Activated CD8-positive, alpha-beta memory T cell treated with anti-CD3 and anti-CD28 coated beads for 24 hours (primary cell): ENCODE data around the gene BAMBI.
"Not testable (repeated sequence)": the region's sequence is repeated elsewhere in the genome, so short reads cannot be mapped to it uniquely, and the experiment has no call there.

Experiments
- DNase-seq: peaks from one replicate; pipeline ENCODE4 v3.0.0-alpha.2; 2020

The BAMBI gene, protein sequence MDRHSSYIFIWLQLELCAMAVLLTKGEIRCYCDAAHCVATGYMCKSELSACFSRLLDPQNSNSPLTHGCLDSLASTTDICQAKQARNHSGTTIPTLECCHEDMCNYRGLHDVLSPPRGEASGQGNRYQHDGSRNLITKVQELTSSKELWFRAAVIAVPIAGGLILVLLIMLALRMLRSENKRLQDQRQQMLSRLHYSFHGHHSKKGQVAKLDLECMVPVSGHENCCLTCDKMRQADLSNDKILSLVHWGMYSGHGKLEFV

DNA sequence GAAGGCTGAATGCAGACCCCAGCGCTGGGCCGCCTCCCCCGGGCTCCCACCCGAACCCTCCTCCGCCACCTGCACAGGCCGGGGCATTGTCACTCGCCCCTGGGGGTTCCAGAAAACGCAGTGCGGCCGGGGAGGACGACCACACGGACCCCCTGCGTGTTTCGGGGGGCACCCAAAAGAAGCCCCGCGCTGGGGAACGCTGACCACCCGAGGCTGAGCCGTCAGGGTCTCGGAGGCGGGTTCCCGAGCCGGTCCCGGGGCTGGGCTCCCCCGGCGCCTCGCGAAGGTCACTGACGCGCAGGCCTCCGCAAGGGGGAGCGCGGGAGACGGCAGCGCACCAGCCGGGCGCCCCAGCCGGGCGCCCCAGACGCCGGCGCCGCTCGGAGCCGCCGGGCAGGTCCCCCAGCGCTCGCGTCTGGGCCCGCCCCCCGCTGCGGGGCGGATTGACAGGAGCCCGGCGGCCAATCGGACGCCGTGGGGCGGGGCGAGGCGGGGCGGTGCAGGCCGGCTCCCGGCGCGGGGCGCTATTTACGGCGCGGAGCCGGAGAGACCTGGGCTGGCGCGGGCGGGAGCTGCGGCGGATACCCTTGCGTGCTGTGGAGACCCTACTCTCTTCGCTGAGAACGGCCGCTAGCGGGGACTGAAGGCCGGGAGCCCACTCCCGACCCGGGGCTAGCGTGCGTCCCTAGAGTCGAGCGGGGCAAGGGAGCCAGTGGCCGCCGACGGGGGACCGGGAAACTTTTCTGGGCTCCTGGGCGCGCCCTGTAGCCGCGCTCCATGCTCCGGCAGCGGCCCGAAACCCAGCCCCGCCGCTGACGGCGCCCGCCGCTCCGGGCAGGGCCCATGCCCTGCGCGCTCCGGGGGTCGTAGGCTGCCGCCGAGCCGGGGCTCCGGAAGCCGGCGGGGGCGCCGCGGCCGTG is at the start of gene BAMBI:
BAMBI (plus strand) TSS at position 554 of the 920 bp plus-strand sequence. CDS start 377 bp downstream, outside the sequence.
- peak; percentile 93 for DNase-seq

- peak; percentile 82 for DNase-seq
Measured at GRCh38 chr10:28628184-28628893, 49.0 kb upstream of the BAMBI start.

DNA sequence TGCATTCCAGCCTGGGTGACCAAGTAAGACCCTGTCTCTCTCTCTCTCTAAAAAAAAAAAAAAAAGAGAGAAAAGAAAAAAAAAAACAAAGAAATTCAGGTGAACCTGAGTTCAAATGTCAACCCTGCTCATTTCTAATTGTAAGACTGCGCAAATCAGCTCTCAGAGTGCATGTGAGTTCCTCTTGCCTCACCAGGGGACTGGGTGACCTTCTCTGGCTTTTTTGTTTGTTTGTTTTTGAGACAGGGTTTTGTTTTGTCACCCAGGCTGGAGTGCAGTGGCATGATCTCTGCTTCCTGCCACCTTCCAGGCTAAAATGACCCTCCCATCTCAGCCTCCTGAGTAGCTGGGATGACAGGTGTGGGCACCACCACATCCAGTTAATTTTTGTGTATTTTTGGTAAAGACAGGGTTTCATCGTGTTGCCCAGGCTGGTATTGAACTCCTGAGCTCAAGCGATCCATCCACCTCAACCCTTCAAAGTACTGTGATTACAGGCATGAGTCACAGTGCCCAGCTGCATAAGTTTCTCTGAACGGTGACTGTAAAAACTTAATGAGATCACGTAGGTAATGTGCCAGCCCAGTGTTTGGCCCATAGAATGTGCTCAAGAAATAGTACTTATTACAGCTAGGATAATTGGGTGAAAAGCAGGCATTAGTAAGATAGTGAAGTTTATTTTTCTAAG is 45.3 kb upstream of the BAMBI start:
- DNase-seq, result no peak

DNA sequence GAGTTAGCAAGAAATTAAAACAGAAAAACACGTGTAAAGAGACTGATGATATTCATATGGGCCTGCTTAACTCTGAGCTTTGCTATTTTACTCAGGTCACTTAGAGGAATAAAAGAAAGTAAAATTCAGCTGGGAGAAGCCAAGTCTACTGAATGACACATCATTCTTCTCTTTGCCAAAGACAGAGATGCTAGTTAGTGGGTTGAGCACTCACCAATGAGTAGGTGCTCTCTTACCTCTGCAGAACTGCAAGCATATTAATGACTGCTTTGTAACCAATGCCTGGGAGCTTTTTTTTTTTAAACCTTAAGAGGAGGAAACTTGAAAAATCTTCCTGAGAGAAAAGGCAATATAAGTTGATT is 44.8 kb upstream of the BAMBI start:
- DNase-seq, result no peak

- DNase-seq, result no peak
Measured at GRCh38 chr10:28633750-28634149, 43.6 kb upstream of the BAMBI start.

DNA sequence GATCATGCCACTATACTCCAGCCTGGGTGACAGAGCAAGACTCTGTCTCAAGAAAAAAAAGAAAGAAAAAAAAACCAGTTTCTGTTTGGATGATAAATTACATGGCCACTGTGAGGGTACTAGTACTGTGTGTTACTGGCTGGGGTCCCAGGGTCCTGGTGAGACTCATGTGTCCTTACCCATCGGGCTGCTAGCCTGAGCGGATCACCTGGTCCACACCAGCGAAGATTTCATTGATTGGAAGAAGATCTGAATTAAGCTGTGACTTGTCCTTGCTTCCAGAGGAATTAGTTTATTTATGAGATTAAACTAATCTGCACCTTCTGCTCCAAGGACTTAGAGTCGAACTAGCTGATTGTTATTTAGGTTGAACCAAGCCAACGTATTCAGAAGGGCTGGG is 40.0 kb upstream of the BAMBI start:
- DNase-seq, result no peak

DNA sequence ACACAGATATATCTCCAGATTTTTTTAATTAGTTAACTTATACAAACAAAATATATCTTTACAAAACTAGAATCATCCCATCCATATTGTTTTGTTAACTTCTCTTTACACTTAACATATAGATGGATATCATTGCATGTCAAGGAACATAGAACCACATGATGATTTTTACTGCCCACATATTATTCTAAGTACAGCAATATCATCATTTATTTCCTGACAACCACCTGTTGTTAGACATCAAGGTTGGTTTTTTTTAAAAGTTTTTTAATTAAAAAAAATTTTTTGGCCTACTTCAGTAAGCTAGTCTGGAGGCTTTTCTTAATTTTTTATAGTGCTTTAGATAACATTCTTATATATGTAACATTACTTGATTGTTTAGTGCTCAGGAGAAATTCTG is 38.9 kb upstream of the BAMBI start:
- no peak for DNase-seq

GRCh38 chr10:28640551-28640950 is 36.8 kb upstream of the BAMBI start:
- DNase-seq, result peak; percentile 28

DNA sequence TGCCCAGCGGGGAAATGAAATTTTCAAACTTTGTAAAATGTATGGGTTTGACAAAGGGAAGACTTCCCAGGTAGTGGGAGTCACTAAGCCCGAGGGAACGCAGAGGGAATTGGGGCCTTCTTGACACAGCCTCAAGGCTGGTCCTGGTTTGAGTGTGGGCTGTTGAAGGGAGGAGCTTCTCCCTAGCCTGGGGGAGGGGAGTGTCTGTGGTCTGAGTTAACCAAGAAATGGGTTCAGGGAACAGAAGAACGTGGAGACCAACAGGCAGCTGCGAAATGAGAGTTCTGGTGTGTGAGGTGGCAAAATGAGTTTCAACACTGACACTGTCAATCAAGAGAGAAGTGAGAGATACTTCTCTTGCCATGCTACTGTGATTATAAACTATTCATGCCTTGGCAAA is 32.7 kb upstream of the BAMBI start:
- DNase-seq, result no peak

DNA sequence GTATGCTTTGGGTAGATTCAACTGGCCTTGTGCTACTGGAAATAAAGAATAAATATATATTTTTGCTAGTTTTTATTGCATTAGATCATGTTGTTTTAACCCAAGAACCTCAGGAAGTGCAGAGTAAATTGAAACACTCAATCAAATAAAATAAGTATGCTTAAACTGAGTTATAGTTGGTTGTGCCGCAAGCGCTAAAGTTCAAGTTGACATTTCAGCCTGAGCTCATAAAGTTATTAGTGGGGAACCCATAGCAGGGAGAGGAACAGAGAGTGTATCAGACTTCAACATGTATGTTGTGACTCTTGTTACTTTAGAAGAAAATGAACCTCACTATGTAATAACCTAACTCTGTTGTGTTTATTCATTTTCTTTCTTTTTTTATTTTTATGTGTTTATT is 25.2 kb upstream of the BAMBI start:
- no peak for DNase-seq

- DNase-seq, result no peak
Measured at GRCh38 chr10:28652703-28653102, 24.6 kb upstream of the BAMBI start.

GRCh38 chr10:28658824-28659223 is 18.5 kb upstream of the BAMBI start:
- DNase-seq, result not testable (repeated sequence)

DNA sequence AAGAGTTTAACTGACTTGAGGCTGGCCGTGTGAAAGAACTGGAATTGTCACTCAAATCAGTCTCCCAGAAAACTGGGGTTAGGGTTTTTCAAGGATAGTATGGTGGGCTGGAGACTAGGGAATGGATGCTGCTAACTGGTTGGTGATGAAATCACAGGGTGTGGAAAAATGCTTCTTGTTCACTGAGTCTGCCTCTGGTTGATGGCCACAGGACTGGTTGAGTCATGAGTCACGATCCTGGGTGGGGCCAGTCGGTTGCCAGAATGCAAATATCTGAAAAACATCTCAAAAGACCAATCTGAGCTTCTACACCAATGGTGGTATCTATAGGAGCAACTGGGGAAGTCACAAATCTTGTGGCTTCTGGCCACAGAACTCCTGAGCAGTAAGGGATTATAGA is 16.3 kb upstream of the BAMBI start:
- peak; percentile 15 for DNase-seq

- DNase-seq, result peak; percentile 80
Measured at GRCh38 chr10:28663576-28664368, 13.5 kb upstream of the BAMBI start.

- no peak for DNase-seq
Measured at GRCh38 chr10:28664369-28664740, 13.0 kb upstream of the BAMBI start.

- DNase-seq, result no peak
Measured at GRCh38 chr10:28666751-28667467, 10.4 kb upstream of the BAMBI start.

GRCh38 chr10:28668363-28669226 is 8.7 kb upstream of the BAMBI start:
- peak; percentile 73 for DNase-seq

- no peak for DNase-seq
Measured at GRCh38 chr10:28669227-28670173, 7.8 kb upstream of the BAMBI start.

GRCh38 chr10:28674782-28675181 is 2.5 kb upstream of the BAMBI start:
- DNase-seq, result peak; percentile 43
